ENCODE results near the gene HCFC1R1. TPM values are rescaled to one million over a fixed set of nuclear protein-coding genes. Genes with fewer than 3 reads are reported as not detected.
A peak's percentile ranks its signal among the peaks of the same experiment; 100 is the strongest.
"Not testable (repeated sequence)": the region's sequence is repeated elsewhere in the genome, so short reads cannot be mapped to it uniquely, and the experiment has no call there.

Gene HCFC1R1, protein sequence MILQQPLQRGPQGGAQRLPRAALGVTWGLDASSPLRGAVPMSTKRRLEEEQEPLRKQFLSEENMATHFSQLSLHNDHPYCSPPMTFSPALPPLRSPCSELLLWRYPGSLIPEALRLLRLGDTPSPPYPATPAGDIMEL
- 26.2 TPM for polyA plus RNA-seq

DNA sequence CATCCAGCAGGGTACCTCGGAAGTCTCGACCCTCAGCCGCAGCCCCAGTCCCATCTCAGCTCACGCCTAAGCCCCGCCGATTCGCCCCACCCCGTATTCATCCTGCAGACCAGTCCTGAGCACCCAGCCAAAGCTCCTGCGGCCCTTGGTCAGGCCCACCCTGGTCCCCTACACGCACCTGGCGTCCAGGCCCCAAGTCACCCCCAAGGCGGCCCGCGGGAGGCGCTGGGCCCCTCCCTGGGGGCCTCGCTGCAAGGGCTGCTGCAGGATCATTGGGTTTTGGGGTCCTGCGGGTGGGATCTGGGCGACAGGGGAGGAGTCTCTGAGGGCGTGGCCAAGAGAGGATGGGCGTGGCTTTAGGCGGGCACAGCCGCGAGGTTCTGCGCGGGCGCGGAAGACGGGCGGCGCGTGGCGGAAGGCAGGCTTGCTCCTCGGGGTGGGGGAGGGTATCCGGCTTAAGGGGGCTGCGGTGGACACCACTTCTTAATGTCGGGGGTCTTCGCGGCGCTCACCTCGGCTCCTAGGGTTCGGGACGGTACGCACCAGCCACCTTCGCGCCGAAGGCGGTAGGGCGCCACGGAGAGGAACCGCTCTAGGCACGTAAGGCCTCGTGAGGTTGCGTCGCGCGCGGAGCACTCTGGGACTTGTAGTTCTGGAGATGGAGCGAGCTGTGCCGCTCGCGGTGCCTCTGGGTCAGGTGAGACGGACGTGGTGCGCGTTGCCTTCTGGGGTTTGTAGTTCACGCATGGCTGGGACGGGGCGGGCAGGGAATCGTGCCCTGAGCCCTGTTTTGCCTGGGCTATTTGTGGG lies at the start of gene HCFC1R1, which contains the start of gene THOC6:
TSS of gene HCFC1R1 (minus strand) at position 274 of the 810 bp plus-strand sequence. CDS start at position 273, 1 bp downstream.
TSS of gene THOC6 (plus strand) at position 367 of the 810 bp plus-strand sequence. CDS start at position 659, 292 bp downstream.
- H3K27me3 Mint-ChIP-seq = peaks cover 1% of the 10 kb centered on the region
- peak within 1 kb of the TSS; percentile 88 to 97 (median 96) for H3K27ac Mint-ChIP-seq
- no peaks in the 10 kb centered on the region for H3K9me3 Mint-ChIP-seq
- peaks cover 7% of the 10 kb centered on the region for H3K36me3 Mint-ChIP-seq
- H3K4me1 Mint-ChIP-seq = peaks cover 24 to 26% (median 25%) of the 10 kb centered on the region in 3 donors
- peak within 1 kb of the TSS; percentile 85 to 99 (median 94) for H3K4me3 Mint-ChIP-seq

DNA sequence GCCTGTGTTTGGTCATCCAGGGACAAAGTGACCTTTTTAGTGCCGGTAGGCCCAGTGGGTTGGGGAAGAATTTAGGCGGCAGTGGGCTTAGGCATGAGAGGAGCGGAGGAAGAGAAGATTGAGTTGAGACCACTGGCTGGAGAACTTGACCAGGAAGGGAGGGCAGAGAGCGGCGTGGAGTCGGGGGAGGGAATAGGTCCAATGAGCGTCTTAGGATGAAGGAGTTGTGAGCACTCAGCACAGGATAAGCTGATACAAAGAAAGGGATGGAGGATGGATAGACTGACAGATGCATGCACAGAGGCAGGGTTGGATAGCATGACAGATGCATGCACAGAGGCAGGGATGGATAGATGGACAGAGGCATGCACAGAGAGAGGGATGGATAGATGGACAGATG lies 49.7 kb upstream of the HCFC1R1 start:
- H3K4me1 Mint-ChIP-seq = peaks cover 11 to 41% (median 29%) of the 10 kb centered on the region in 3 donors
- peak overlapping the region in 3 of 4 donors; percentile 38 to 89 (median 63) for H3K4me3 Mint-ChIP-seq
- H3K27ac Mint-ChIP-seq = no peak overlapping the region
- H3K36me3 Mint-ChIP-seq = no peaks in the 10 kb centered on the region
- no peaks in the 10 kb centered on the region for H3K27me3 Mint-ChIP-seq
- H3K9me3 Mint-ChIP-seq = peaks cover 0 to 4% (median 4%) of the 10 kb centered on the region in 3 donors

DNA sequence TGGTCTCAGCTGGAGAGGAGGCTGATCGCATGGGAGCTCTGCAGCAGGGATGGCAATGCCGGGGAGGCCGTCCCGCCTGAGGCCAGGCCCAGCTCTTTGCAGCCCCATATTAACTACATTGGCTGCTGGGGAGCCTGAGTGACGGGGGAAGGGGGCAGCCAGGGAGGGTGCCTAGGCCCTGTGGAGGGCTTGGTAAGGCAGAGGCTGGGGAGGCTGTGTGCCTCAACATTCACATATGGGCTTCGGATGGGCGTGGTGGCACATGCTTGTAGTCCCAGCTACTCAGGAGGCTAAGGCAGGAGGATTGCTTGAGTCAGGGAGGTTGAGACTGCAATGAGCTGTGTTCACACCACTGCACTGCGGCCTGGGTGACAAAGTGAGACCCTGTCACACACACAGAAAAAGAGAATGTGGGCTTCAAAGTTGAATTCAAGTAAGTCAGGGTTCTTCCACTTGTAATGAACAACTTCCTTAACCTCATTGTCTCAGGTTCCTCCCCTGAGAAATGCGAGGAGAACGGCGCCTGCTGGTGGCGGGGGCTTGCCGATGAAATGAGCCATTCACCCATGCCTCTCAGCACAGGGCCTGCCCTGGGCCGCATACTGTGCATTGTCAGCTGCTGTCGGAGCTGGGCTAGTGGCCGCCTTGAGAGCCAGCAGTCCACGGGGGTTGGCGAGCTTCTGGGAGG lies 49.0 kb upstream of the HCFC1R1 start:
- peaks cover 11 to 39% (median 29%) of the 10 kb centered on the region in 3 donors for H3K4me1 Mint-ChIP-seq
- not testable (repeated sequence) for H3K27me3 Mint-ChIP-seq, H3K27ac Mint-ChIP-seq, H3K36me3 Mint-ChIP-seq, H3K9me3 Mint-ChIP-seq
- H3K4me3 Mint-ChIP-seq = peak overlapping the region in 1 of 4 donors; percentile 63

DNA sequence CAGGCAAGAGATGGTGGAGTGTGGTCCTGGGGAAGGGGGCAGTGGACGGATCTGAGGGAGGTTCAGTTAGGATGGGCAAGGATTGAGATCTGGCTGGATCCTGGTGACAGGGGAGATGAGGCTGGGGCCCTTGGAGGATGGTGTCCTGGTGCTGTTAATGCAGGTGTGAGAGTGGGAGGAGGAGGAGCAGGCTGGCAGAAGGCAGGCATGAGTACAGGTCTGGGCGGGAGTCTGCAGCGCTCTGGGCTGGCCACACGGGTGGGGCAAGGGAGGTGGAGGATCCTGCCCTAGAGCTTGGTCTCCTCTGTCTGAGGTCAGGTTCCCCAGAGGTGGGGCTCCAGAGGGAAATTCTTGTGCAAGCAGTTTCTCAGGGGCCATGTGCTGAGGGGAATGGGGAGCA lies 48.4 kb upstream of the HCFC1R1 start:
- H3K27ac Mint-ChIP-seq, H3K36me3 Mint-ChIP-seq, H3K9me3 Mint-ChIP-seq, H3K27me3 Mint-ChIP-seq: not testable (repeated sequence)
- Mint-ChIP-seq H3K4me3 (peak overlapping the region in 2 of 4 donors; percentile 70 to 77), H3K4me1 (peaks cover 10 to 38% (median 29%) of the 10 kb centered on the region in 3 donors)

DNA sequence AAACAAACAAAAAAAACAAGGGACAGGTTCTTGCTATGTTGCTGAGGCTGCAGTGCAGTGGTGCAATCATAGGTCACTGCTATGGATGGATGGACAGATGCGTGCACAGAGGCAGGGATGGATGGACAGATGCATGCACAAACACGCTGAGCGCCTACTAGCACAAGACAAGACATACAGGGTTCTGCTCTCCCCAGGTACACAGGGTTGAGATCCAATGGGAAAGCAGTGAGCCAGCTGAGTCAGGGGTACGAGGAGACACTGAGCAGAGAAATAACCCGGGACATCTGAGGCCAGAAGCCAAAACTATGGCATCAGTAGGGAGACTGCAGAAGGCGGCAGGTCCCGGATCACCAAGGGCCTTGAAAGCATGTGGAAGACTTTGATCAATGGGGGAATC lies 47.9 kb upstream of the HCFC1R1 start:
- Mint-ChIP-seq H3K4me1 (peaks cover 6 to 34% (median 24%) of the 10 kb centered on the region in 3 donors), H3K9me3 (peaks cover 0 to 2% (median 0%) of the 10 kb centered on the region in 3 donors), H3K27ac (peak overlapping the region in 1 of 3 donors; percentile 91), H3K4me3 (peak overlapping the region in 2 of 4 donors; percentile 63 to 70), H3K36me3 (no peaks in the 10 kb centered on the region), H3K27me3 (no peaks in the 10 kb centered on the region)

DNA sequence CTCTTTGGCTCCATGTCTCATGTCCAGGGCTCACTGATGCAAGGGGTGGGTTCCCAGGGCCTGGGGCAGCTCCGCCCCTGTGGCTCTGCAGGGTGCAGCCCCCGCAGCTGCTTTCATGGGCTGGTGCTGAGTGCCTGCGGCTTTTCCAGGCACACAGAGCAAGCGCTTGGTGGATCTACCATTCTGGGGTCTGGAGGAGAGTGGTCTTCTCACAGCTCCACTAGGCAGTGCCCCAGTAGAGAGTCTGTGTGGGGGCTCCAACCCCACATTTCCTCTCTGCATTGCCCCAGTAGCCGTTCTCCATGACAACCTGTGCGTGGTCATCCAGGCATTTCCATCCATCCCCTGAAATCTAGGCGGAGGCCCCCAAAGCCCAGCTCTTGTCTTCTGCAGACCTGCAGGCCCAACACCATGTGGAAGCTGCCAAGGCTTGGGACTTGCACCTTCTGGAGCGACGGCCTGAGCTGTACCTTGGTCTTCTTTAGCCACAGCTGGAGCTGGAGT lies 46.9 kb upstream of the HCFC1R1 start:
- Mint-ChIP-seq H3K9me3 (peaks cover 0 to 2% (median 0%) of the 10 kb centered on the region in 3 donors), H3K4me3 (no peak overlapping the region), H3K27ac (no peak overlapping the region), H3K36me3 (no peaks in the 10 kb centered on the region), H3K4me1 (peaks cover 6 to 32% (median 23%) of the 10 kb centered on the region in 3 donors), H3K27me3 (no peaks in the 10 kb centered on the region)

DNA sequence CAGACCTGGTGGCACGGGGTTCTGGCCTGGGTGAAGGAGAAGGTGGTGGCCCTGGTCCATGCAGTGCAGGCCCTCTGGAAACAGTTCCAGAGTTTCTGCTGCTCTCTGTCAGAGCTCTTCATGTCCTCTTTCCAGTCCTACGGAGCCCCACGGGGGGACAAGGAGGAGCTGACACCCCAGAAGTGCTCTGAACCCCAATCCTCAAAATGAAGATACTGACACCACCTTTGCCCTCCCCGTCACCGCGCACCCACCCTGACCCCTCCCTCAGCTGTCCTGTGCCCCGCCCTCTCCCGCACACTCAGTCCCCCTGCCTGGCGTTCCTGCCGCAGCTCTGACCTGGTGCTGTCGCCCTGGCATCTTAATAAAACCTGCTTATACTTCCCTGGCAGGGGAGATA lies 45.4 kb upstream of the HCFC1R1 start:
- H3K27ac Mint-ChIP-seq, H3K27me3 Mint-ChIP-seq, H3K36me3 Mint-ChIP-seq, H3K9me3 Mint-ChIP-seq: not testable (repeated sequence)
- peaks cover 0 to 21% (median 11%) of the 10 kb centered on the region in 3 donors for H3K4me1 Mint-ChIP-seq
- peak overlapping the region in 1 of 4 donors; percentile 39 for H3K4me3 Mint-ChIP-seq

DNA sequence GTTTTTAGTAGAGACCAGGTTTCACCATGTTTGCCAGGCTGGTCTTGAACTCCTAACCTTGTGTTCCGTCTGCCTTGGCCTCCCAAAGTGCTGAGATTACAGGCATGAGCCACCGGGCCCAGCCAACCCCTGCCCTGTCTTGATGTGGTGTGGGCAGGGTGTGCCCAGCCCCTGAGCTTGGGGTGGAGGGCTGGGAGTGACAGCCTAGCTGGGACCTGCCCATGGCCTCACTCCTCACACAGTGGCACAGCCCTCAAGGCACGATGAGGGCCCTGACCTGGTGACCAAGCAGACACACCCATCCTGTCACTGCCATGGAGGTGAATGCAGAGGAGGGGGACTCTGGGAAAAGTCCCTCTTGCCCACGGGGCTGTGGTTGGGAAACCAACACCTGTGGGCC lies 44.7 kb upstream of the HCFC1R1 start:
- no peaks in the 10 kb centered on the region for H3K27me3 Mint-ChIP-seq
- H3K4me1 Mint-ChIP-seq = peaks cover 0 to 14% (median 4%) of the 10 kb centered on the region in 3 donors
- H3K36me3 Mint-ChIP-seq = no peaks in the 10 kb centered on the region
- H3K27ac Mint-ChIP-seq = no peak overlapping the region
- no peaks in the 10 kb centered on the region for H3K9me3 Mint-ChIP-seq
- peak overlapping the region in 1 of 4 donors; percentile 75 for H3K4me3 Mint-ChIP-seq

DNA sequence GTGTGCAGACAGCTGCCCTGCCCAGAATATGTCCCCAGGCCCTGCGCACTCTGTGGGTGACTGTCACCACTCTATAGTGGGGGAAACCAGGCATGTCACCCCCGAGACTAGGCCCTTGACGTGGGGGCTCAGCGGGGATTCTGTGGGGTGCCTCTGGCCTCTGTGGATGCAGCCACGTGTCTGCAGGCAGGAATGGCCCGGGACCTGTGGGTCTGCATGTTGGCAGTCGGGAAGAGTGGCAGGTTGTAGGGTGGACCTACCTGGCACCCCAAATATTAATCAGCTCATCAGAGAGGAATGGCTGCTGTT lies 42.7 kb upstream of the HCFC1R1 start:
- no peaks in the 10 kb centered on the region for H3K36me3 Mint-ChIP-seq
- H3K4me1 Mint-ChIP-seq = peaks cover 0 to 6% (median 1%) of the 10 kb centered on the region in 3 donors
- H3K27ac Mint-ChIP-seq = no peak overlapping the region
- H3K27me3 Mint-ChIP-seq = no peaks in the 10 kb centered on the region
- H3K4me3 Mint-ChIP-seq = peak overlapping the region in 3 of 4 donors; percentile 52 to 66 (median 60)
- H3K9me3 Mint-ChIP-seq = no peaks in the 10 kb centered on the region

DNA sequence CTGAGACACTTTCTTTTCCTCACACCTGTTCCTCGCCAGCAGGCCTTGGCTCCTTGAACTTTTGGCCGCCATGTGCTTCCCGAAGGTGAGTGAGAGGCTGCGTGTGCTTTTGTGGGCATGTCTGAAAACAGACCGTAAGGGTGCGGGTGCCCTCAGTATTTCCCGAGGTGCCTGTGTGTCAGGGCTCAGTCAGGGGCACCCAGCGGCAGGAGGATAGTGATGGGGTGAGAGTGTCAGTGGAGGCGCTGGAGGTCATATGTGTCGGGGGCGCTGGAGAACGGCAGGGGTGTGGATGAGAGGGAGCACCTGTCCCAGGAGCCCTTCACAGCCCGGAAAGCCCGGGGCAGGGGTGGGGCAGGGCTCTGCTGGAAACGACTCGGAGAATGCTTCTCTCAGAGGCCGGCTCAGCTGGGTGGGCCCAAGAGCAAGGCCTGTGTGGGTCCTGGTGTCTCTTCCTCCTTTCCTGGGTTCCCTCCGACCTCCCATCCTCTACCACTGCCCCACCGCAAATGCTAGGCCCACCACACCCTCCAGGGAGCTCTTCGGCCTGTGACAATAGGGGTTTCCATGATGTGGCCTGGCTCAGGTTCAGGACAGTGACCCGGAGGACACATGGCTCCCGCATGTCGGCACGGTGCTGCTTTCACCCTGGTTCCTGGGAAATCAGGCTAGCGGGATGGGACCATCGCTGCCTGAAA lies 42.1 kb upstream of the HCFC1R1 start:
- H3K4me3 Mint-ChIP-seq = peak overlapping the region; percentile 35 to 92 (median 78)
- no peaks in the 10 kb centered on the region for H3K36me3 Mint-ChIP-seq
- H3K27me3 Mint-ChIP-seq = no peaks in the 10 kb centered on the region
- peaks cover 0 to 6% (median 1%) of the 10 kb centered on the region in 3 donors for H3K4me1 Mint-ChIP-seq
- no peaks in the 10 kb centered on the region for H3K9me3 Mint-ChIP-seq
- peak overlapping the region in 1 of 3 donors; percentile 18 for H3K27ac Mint-ChIP-seq

DNA sequence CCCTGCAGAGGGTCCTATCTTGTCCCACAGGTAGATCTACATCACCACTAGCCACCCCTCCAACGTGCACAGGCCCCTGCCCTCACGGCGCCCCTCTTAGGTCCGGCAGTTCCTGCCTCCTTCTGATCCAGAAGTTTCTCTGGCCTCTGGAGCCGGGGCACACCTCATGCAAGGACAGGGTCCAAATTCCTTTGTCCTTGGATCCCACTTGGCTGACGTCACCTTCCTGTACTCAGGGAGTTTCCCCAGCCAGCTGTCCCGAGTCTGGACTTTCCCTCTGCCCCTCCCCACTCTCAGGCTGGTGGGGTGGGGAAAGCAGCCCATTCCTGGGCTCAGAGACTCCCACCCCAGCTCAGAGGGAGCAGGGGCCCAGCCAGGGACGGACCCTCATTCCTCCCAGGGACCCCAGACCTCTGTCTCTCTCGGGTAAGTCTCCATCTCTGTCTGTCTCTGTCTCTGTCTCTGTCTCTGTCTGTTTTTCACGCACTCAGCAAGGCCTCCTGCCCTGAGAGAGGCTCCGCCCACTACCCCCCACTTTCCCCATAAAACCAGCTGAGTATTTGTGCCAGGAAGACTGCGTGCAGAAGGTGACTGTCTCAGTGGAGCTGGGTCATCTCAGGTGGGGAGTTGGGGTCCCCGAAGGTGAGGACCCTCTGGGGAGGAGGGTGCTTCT lies 41.5 kb upstream of the HCFC1R1 start, which contains the start of gene IL32:
TSS of gene IL32 (plus strand) at position 572 of the 673 bp plus-strand sequence. CDS start 172 bp downstream, outside the sequence.
- Mint-ChIP-seq H3K4me3 (peak within 1 kb of the TSS; percentile 35 to 92 (median 78)), H3K27ac (peak within 1 kb of the TSS in 2 of 3 donors; percentile 18 to 85), H3K27me3 (no peaks in the 10 kb centered on the region), H3K9me3 (no peaks in the 10 kb centered on the region), H3K36me3 (no peaks in the 10 kb centered on the region), H3K4me1 (peaks cover 0 to 6% (median 1%) of the 10 kb centered on the region in 3 donors)

DNA sequence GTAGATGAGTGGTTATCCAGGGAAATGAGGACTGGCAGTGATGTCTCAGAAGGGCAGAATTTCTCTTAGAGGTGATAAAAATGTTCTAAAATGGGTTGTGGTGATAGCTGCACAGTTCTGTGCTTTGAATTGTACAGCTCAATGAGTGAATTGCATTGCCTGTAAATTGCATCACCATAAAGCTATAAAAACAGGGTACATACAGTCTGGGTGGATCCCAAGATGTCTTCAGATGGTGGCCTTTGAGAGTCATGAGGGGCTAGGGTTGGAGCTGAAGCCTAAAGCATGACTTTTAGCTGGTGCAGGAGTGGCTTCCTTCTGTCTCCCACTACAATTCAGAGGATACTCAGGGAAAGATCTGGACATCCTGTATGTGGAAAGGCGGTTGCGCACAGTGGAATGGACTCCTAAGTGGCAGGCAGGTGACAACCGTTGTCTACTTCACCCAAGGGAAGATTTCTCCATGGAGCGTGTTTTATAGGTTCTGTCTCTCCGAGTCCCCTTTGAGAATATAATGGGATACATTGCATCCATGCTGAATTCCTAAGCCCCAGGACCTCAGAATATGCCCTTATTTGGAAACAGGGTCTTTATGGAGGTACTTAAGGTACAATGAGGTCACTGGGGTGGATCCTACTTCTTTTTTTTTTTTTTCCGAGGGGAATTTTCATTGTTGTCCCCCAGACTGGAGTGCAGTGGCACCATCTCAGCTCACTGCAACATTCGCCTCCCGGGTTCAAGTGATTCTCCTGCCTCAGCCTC lies 40.1 kb upstream of the HCFC1R1 start:
- H3K9me3 Mint-ChIP-seq = no peaks in the 10 kb centered on the region
- H3K36me3 Mint-ChIP-seq = no peaks in the 10 kb centered on the region
- H3K4me3 Mint-ChIP-seq = no peak overlapping the region
- H3K27me3 Mint-ChIP-seq = peaks cover 2% of the 10 kb centered on the region
- H3K27ac Mint-ChIP-seq = no peak overlapping the region
- peaks cover 0 to 6% (median 1%) of the 10 kb centered on the region in 3 donors for H3K4me1 Mint-ChIP-seq

DNA sequence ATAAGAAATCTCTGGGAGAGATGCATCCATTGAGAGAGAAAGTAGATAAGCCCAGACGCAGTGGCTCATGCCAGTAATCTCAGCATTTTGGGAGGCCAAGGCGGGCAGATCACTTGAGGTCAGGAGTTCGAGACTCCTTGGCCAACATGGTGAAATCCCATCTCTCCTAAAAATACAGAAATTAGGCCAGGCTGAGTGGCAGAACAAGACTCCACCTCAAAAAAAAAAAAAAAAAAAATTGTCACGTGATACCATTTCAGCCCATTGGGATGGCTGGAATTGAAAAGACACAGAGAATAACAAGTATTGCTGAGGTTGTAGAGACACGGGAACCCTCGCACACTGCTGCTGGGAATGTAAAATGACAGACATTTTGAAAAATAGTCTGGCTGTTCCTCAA lies 38.8 kb upstream of the HCFC1R1 start:
- Mint-ChIP-seq H3K27ac (no peak overlapping the region), H3K4me3 (peak overlapping the region in 1 of 4 donors; percentile 57), H3K4me1 (peaks cover 0 to 6% (median 3%) of the 10 kb centered on the region in 3 donors), H3K9me3 (no peaks in the 10 kb centered on the region), H3K27me3 (peaks cover 2% of the 10 kb centered on the region), H3K36me3 (no peaks in the 10 kb centered on the region)
